Testis (tissue), 3 donors: ENCODE results near the gene FRMD1. TPM values are rescaled to one million over a fixed set of nuclear protein-coding genes. Genes with fewer than 3 reads are reported as not detected.
A peak's percentile ranks its signal among the peaks of the same experiment; 100 is the strongest.

Experiments used
- DNase-seq: peaks from one replicate; pipeline ENCODE4 v3.0.0-alpha.2; 2019
- H3K27ac ChIP-seq, 2 donors: fragments of 200-600 bp; sonication (generic); one replicate each; pipeline ENCODE4 v1.5.1; 2019
- H3K27me3 ChIP-seq: fragments of 200-600 bp; sonication (generic); one replicate; pipeline ENCODE4 v1.5.1; 2019
- H3K36me3 ChIP-seq: fragments of 200-600 bp; sonication (generic); one replicate; pipeline ENCODE4 v1.5.1; 2017; ENCODE audit warnings: low read depth; ENCODE audit errors: missing control alignments
- H3K4me1 ChIP-seq: fragments of 200-600 bp; sonication (generic); one replicate; pipeline ENCODE4 v1.5.1; 2019
- H3K4me3 ChIP-seq, 2 donors: fragments of 200-600 bp; sonication (generic); one replicate each; pipeline ENCODE4 v1.5.1; 2017 to 2019
- H3K9me3 ChIP-seq: fragments of 200-600 bp; sonication (generic); one replicate; pipeline ENCODE4 v1.5.1; 2017
- POLR2A ChIP-seq: fragments of 450-650 bp; IDR thresholded peaks from one replicate; pipeline ENCODE4 v1.6.1; 2017; ENCODE audit warnings: antibody characterized with exemption, mild to moderate bottlenecking, moderate library complexity
- WGBS, 2 donors: methylation state at CpG; one replicate each; pipeline ENCODE4 v1.1.5; 2018; 5-methylcytosine and 5-hydroxymethylcytosine counted together
- intact Hi-C: fragments of 100-400 bp; cut with DNase I; formaldehyde crosslinking; loops from one replicate; pipeline ENCODE4 v1.15.1; 2023; ENCODE audit warnings: low total_unique reads
- polyA plus RNA-seq: library from polyadenylated mRNA; stranded (reverse); fragments of 350-450 nt; fragmentation: Illumina TruSeq; extraction: RNeasy Lipid Tissue Mini Kit (QIAGEN cat#74804); gene quantifications from one replicate; pipeline ENCODE4 v1.2.3, GENCODE V29; 2014; ENCODE audit warnings: low read depth, low replicate concordance; ENCODE audit not compliant: insufficient read depth
- total RNA-seq, 2 donors: library from RNA; depleted of rRNA; stranded (reverse); fragments of >200 nt; gene quantifications; one replicate each; pipeline ENCODE4 v1.2.3, GENCODE V29; 2016
- TF ChIP-seq, protein P1 (sequence below), 3 experiments: fragments of 450-650 bp in 2 of 3; fragments of 200-600 bp in 1 of 3; sonication (generic) in 1 of 3; IDR thresholded peaks; one replicate each; pipeline ENCODE4 v1.5.1; 2016 to 2019; ENCODE audit warnings: antibody characterized with exemption in 3 of 3, mild to moderate bottlenecking in 2 of 3, moderate library complexity in 1 of 3

FRMD1 gene
- total and polyA plus RNA-seq, 3 donors from 2014 or later, result 7.2 to 13.5 (median 8.0) TPM

DNA sequence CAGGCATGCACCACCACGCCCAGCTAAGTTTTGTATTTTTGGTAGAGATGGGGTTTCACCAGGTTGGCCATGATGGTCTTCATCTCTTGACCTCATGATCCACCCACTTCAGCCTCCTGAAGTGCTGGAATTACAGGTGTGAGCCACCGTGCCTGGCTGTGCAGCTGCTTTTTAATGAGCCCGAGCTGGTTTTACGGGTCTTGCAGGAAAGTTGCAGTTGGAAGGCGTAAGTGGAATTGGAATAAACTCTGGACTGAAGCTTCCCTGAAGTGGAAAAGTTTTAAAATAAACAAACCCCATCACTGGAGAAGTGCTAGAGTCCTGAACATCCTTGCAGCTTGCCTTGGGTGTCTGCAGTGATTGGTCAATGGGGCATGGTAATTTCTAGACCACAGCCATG is 41.2 kb downstream of the FRMD1 start:
- no peaks in the 10 kb centered on the region for H3K36me3 ChIP-seq
- no peak for DNase-seq
- no peak overlapping the region for H3K4me3 ChIP-seq
- 91 to 93% methylated on average over 5 of the region's 5 CpGs for WGBS, 2 donors
- H3K27ac ChIP-seq, result no peak overlapping the region
- intact Hi-C loops, result no loop called here
- H3K27me3 ChIP-seq, result no peaks in the 10 kb centered on the region
- no peaks in the 10 kb centered on the region for H3K9me3 ChIP-seq
- TF ChIP-seq, protein P1, sequence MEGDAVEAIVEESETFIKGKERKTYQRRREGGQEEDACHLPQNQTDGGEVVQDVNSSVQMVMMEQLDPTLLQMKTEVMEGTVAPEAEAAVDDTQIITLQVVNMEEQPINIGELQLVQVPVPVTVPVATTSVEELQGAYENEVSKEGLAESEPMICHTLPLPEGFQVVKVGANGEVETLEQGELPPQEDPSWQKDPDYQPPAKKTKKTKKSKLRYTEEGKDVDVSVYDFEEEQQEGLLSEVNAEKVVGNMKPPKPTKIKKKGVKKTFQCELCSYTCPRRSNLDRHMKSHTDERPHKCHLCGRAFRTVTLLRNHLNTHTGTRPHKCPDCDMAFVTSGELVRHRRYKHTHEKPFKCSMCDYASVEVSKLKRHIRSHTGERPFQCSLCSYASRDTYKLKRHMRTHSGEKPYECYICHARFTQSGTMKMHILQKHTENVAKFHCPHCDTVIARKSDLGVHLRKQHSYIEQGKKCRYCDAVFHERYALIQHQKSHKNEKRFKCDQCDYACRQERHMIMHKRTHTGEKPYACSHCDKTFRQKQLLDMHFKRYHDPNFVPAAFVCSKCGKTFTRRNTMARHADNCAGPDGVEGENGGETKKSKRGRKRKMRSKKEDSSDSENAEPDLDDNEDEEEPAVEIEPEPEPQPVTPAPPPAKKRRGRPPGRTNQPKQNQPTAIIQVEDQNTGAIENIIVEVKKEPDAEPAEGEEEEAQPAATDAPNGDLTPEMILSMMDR (IDR thresholded peaks at IDR 0.05), result no peak
- no peak for TF ChIP-seq POLR2A
- H3K4me1 ChIP-seq, result no peaks in the 10 kb centered on the region

DNA sequence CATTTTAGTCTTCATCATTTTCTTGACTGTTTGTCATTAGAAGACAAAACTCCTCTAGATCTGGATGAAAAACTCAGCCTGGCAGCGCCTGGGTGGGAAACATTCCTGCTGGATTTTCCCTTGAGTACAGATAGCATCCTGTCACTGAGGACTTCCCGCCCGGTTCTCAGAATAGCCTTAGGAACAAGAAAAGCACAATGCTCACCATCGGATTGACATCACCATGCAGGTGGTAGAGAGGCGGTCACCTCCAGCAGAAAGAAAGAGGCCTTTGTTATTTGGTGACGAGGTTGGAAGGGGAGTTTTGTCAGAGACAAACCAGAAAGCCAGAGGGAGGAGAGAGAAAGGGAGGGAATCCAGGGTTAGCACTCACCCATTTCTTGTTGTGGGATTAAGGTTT is 41.8 kb downstream of the FRMD1 start:
- no peaks in the 10 kb centered on the region for H3K9me3 ChIP-seq
- DNase-seq, result no peak
- H3K4me1 ChIP-seq, result no peaks in the 10 kb centered on the region
- H3K27me3 ChIP-seq, result no peaks in the 10 kb centered on the region
- intact Hi-C loops, result no loop called here
- H3K36me3 ChIP-seq, result no peaks in the 10 kb centered on the region
- H3K27ac ChIP-seq, result no peak overlapping the region
- WGBS, 2 donors, result 74 to 86% methylated on average over 6 of the region's 6 CpGs
- H3K4me3 ChIP-seq, result no peak overlapping the region
- TF ChIP-seq, protein P1 (IDR thresholded peaks at IDR 0.05), result no peak
- no peak for TF ChIP-seq POLR2A

DNA sequence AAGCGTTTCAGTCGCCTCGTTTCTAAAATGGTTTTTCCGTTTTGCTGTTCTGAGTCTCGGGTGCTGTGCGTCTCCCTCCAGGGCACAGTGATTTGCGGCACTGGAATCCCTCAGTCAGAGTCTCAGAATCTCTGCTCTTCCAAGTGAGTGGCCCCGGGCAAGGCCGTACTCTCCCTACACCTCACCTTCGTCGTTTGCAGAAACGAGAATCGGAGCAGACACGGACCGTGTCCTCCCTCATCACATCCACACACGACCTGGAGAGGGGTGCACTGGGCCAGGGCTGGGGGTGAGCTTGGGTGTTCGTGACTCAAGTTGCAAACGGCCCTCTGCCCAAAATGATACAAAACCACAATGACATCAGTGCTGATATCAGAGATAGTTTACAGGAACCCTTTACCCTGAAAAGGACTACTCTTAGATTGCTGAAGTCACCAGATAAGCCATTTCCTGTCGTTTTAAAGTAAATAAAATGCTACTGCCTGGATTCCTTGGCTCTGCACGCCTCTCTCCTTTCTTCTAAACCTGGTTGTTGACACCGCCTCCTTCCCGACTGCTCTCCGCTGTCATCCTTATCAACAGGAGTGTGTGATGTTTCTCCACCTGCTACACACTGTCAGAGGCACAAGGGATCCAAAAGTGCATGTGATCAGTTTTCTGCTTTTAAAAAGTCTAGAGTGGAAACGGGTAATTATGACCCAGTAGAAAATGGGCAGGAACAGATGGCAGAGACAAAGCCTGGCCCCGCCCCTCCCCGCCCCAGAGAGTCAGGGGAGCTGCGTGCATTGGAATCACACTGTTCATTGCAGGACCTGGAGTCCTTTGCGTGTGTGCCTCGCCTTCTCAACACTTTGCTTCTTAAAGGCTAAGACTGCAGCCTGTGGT is 43.1 kb downstream of the FRMD1 start:
- no peak for DNase-seq

DNA sequence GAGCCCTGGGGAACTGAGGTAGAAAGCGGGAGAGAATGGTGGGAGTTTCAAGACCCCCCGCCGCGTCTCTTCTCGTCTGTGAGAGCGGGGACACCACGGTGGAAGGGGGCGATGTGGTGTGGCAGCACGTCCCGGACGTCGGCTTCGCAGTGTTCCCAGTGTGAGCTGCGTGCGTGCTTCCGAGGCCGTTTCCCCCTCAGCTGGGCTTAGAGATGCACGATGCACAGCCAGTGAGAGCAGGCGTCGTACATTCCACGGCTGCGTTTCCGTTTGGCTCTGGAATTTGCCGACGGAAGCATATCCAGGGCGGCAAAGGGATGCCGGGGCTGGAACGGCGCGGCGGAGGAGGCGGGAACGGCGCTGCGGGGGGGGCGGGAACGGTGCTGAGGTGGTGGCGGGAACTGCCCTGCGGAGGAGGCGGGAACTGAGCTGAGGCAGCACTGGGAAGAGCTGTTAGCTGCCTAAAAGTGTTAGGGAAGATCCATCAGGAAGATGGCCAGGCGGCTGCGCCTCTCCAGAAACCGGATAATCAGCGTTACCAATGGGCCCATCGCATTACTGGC is 43.8 kb downstream of the FRMD1 start:
- 14 to 38% methylated on average over 24 to 44 of the region's 45 CpGs for WGBS, 2 donors
- TF ChIP-seq, protein P1 (IDR thresholded peaks at IDR 0.05), result no peak
- TF ChIP-seq POLR2A, result no peak
- Histone ChIP-seq H3K4me1 (no peaks in the 10 kb centered on the region), H3K27me3 (no peaks in the 10 kb centered on the region), H3K4me3 (peak overlapping the region; percentile 26 to 27), H3K36me3 (no peaks in the 10 kb centered on the region), H3K27ac (no peak overlapping the region), H3K9me3 (no peaks in the 10 kb centered on the region)
- intact Hi-C loops, result no loop called here
- DNase-seq, result peak; percentile 47

More for the DNA sequence above, 43.1 kb downstream of the FRMD1 start:
- H3K4me3 ChIP-seq, result peak overlapping the region; percentile 26 to 27
- no peaks in the 10 kb centered on the region for H3K9me3 ChIP-seq
- TF ChIP-seq POLR2A, result no peak
- TF ChIP-seq, protein P1 (IDR thresholded peaks at IDR 0.05), result no peak
- intact Hi-C loops, result no loop called here
- no peaks in the 10 kb centered on the region for H3K36me3 ChIP-seq
- WGBS, 2 donors, result 36 to 60% methylated on average over 20 to 29 of the region's 29 CpGs
- no peaks in the 10 kb centered on the region for H3K27me3 ChIP-seq
- no peaks in the 10 kb centered on the region for H3K4me1 ChIP-seq
- H3K27ac ChIP-seq, result no peak overlapping the region
